GM12891 (cell line): ENCODE data around the gene SNRPD3.
A peak's percentile ranks its signal among the peaks of the same experiment; 100 is the strongest.
"Not testable (repeated sequence)": the region's sequence is repeated elsewhere in the genome, so short reads cannot be mapped to it uniquely, and the experiment has no call there.

Source experiments
- DNase-seq: peaks from one replicate; pipeline ENCODE4 v3.0.0; 2011; ENCODE audit warnings: low spot score; ENCODE audit not compliant: insufficient read length
- FAIRE-seq: peaks from 2 replicates; lab custom pipeline; 2011; peaks lifted over from hg19 to GRCh38; lab: Jason Lieb, UNC
- PAX5 ChIP-seq: IDR thresholded peaks from 2 replicates; pipeline ENCODE4 v1.6.1; 2011; ENCODE audit warnings: low read length, moderate library complexity, mild to moderate bottlenecking; ENCODE audit not compliant: insufficient read depth, severe bottlenecking
- POLR2A ChIP-seq: IDR thresholded peaks from 2 replicates; pipeline ENCODE4 v1.6.1; 2011; ENCODE audit warnings: low read depth, low read length, control low read depth
- POLR2AphosphoS5 ChIP-seq: IDR thresholded peaks from 2 replicates; pipeline ENCODE4 v1.6.1; 2011; ENCODE audit warnings: low read depth, low read length, control low read depth
- POU2F2 ChIP-seq: IDR thresholded peaks from 2 replicates; pipeline ENCODE4 v1.6.1; 2011; ENCODE audit warnings: low read depth, mild to moderate bottlenecking, control low read depth, low read length, moderate library complexity
- SPI1 ChIP-seq: IDR thresholded peaks from 2 replicates; pipeline ENCODE4 v1.6.1; 2011; ENCODE audit warnings: low read depth, low read length, control low read depth
- TAF1 ChIP-seq: IDR thresholded peaks from 2 replicates; pipeline ENCODE4 v1.6.1; 2011; ENCODE audit warnings: low read depth, low read length, control low read depth

The SNRPD3 gene

GRCh38 chr22:24601217-24602104 is 45.7 kb downstream of the SNRPD3 start:
- DNase-seq, result no peak
- FAIRE-seq, result peak; percentile 16
- TF ChIP-seq POU2F2 (no peak), SPI1 (no peak), POLR2A (no peak), POLR2AphosphoS5 (no peak), PAX5 (no peak), TAF1 (no peak)

GRCh38 chr22:24602105-24602749 is 46.4 kb downstream of the SNRPD3 start:
- not testable (repeated sequence) for DNase-seq, FAIRE-seq

GRCh38 chr22:24602847-24603769 is 47.3 kb downstream of the SNRPD3 start, which contains the start of gene GGT1:
Gene GGT1 (plus strand): TSS chr22:24603193. CDS start chr22:24611082, 7,889 bp downstream.
- DNase-seq, FAIRE-seq: not testable (repeated sequence)

- not testable (repeated sequence) for DNase-seq
- FAIRE-seq, result peak; percentile 67
Measured at GRCh38 chr22:24603770-24604629, 48.2 kb downstream of the SNRPD3 start.

- DNase-seq, FAIRE-seq: not testable (repeated sequence)
Measured at GRCh38 chr22:24606340-24606739, 50.5 kb downstream of the SNRPD3 start.

- FAIRE-seq (peak; percentile 72), DNase-seq (peak; percentile 45)
- peak; percentile 43; the same call in 1 of the 2 replicates for TF ChIP-seq POLR2A
- TF ChIP-seq TAF1, result peak; percentile 39; the same call in 1 of the 2 replicates
Measured at GRCh38 chr22:24607429-24607983, 51.7 kb downstream of the SNRPD3 start.

GRCh38 chr22:24608327-24608726 is 52.5 kb downstream of the SNRPD3 start:
- DNase-seq, FAIRE-seq: not testable (repeated sequence)

- not testable (repeated sequence) for DNase-seq, FAIRE-seq
Measured at GRCh38 chr22:24609888-24610287, 54.1 kb downstream of the SNRPD3 start.

- not testable (repeated sequence) for DNase-seq, FAIRE-seq
Measured at GRCh38 chr22:24614794-24615193, 59.0 kb downstream of the SNRPD3 start.

- not testable (repeated sequence) for DNase-seq, FAIRE-seq
Measured at GRCh38 chr22:24621244-24621643, 65.4 kb downstream of the SNRPD3 start.

GRCh38 chr22:24622596-24622995 is 66.8 kb downstream of the SNRPD3 start:
- not testable (repeated sequence) for DNase-seq, FAIRE-seq
